T-helper 17 cell (primary cell): ENCODE measurements around the gene TMEM198. TPM values are rescaled to one million over a fixed set of nuclear protein-coding genes. Genes with fewer than 3 reads are reported as not detected.

Source experiments
- ATAC-seq: fragments of 150-1000 bp; cut with Tn5 transposase; 2 replicates; pipeline ENCODE4 v1.10.0; 2021; ENCODE audit warnings: mild to moderate bottlenecking, moderate library complexity
- DNase-seq, 3 donors: peaks; one replicate each; pipeline versions ENCODE4 v3.0.0 to v3.0.0-alpha.2; 2020 to 2021
- H3K9me3 ChIP-seq: one replicate; pipeline ENCODE4 v1.7.0; 2013; ENCODE audit warnings: low read length, mild to moderate bottlenecking; ENCODE audit not compliant: control insufficient read depth, poor library complexity, severe bottlenecking
- H3K27ac Mint-ChIP-seq: one replicate; pipeline ENCODE4 v1.8.0; 2022; ENCODE audit warnings: mild to moderate bottlenecking, moderate library complexity, mixed read lengths
- H3K27me3 Mint-ChIP-seq: one replicate; pipeline ENCODE4 v1.8.0; 2022; ENCODE audit warnings: mixed read lengths
- H3K36me3 Mint-ChIP-seq: one replicate; pipeline ENCODE4 v1.8.0; 2022; ENCODE audit warnings: low read depth, mixed read lengths
- H3K4me1 Mint-ChIP-seq: one replicate; pipeline ENCODE4 v1.8.0; 2022; ENCODE audit warnings: mild to moderate bottlenecking, mixed read lengths
- H3K4me3 Mint-ChIP-seq: one replicate; pipeline ENCODE4 v1.8.0; 2022; ENCODE audit warnings: mild to moderate bottlenecking, moderate library complexity, mixed read lengths
- total RNA-seq, 4 donors: library from RNA in 2 of 4; stranded (reverse) in 2 of 4; gene quantifications; one replicate each; pipeline ENCODE4 v1.2.3 and lab custom pipeline; 2022 to 2026

The TMEM198 gene
- total RNA-seq, 2 donors from 2014 or later, result 0.42 to 0.77 TPM

- DNase-seq, result no peak
- Mint-ChIP-seq H3K27me3 (peaks cover 23% of the 10 kb centered on the region), H3K36me3 (peaks cover 2% of the 10 kb centered on the region), H3K4me1 (peaks cover 11% of the 10 kb centered on the region), H3K27ac (no peak overlapping the region), H3K4me3 (no peak overlapping the region)
- ATAC-seq, result no peak
- no peaks in the 10 kb centered on the region for H3K9me3 ChIP-seq
Observed at GRCh38 chr2:219595256-219595655, 51.4 kb downstream of the TMEM198 start.

- Mint-ChIP-seq H3K27me3 (peaks cover 19% of the 10 kb centered on the region), H3K36me3 (peaks cover 8% of the 10 kb centered on the region), H3K4me1 (peaks cover 14% of the 10 kb centered on the region), H3K4me3 (peak overlapping the region; percentile 95), H3K27ac (peak overlapping the region; percentile 94)
- DNase-seq, result no peak
- ATAC-seq, result peak; percentile 3
- no peaks in the 10 kb centered on the region for H3K9me3 ChIP-seq
Observed at GRCh38 chr2:219596954-219597551, 53.2 kb downstream of the TMEM198 start.

- DNase-seq (peak; percentile 72 to 81 (median 79)), ATAC-seq (peak; percentile 91)
- peaks cover 14% of the 10 kb centered on the region for H3K27me3 Mint-ChIP-seq
- H3K9me3 ChIP-seq, result no peaks in the 10 kb centered on the region
- H3K4me1 Mint-ChIP-seq, result peaks cover 14% of the 10 kb centered on the region
- H3K4me3 Mint-ChIP-seq, result peak within 1 kb of the TSS; percentile 95
- H3K27ac Mint-ChIP-seq, result peak within 1 kb of the TSS; percentile 94
- H3K36me3 Mint-ChIP-seq, result peaks cover 12% of the 10 kb centered on the region
Observed at GRCh38 chr2:219597552-219598307, 53.9 kb downstream of the TMEM198 start, which contains the start of gene STK11IP. Gene STK11IP (plus strand): TSS chr2:219597857. CDS start chr2:219598120, 263 bp downstream.

GRCh38 chr2:219598308-219599078 lies 54.7 kb downstream of the TMEM198 start:
- Mint-ChIP-seq H3K27me3 (peaks cover 7% of the 10 kb centered on the region), H3K4me1 (peaks cover 14% of the 10 kb centered on the region), H3K36me3 (peaks cover 12% of the 10 kb centered on the region), H3K27ac (peak overlapping the region; percentile 94), H3K4me3 (peak overlapping the region; percentile 95)
- no peak for DNase-seq
- H3K9me3 ChIP-seq, result no peaks in the 10 kb centered on the region
- no peak for ATAC-seq

Other genes starting within 250 kb of the TMEM198 start
- 1 to 10 TPM in 1 of 2 donors, not detected in 1; 2.6 TPM for gene PTPRN, start 234.6 kb upstream of the TMEM198 start, total RNA-seq
- not detected for gene RESP18, start 211.3 kb upstream of the TMEM198 start, total RNA-seq
- 100 to 1,000 TPM in 1 of 2 donors, 10 to 100 TPM in 1; 81.3 to 107 TPM for gene DNPEP, start 156.1 kb upstream of the TMEM198 start, total RNA-seq
- not detected for gene DES, start 125.7 kb upstream of the TMEM198 start, total RNA-seq
- 1 to 10 TPM; 7.3 to 8.4 TPM for gene SPEG, start 109.2 kb upstream of the TMEM198 start, total RNA-seq
- 10 to 100 TPM; 25.1 to 27.2 TPM for gene GMPPA, start 45.1 kb upstream of the TMEM198 start, total RNA-seq
- under 1 TPM in 1 of 2 donors, not detected in 1; 0.13 TPM for gene ASIC4, start 29.5 kb upstream of the TMEM198 start, total RNA-seq
- 10 to 100 TPM in 1 of 2 donors, 1 to 10 TPM in 1; 9.4 to 10.4 TPM for gene CHPF, start 219 bp upstream of the TMEM198 start, total RNA-seq
- 1 to 10 TPM in 1 of 2 donors, under 1 TPM in 1; 0.67 to 1.1 TPM for gene OBSL1, start 27.5 kb downstream of the TMEM198 start, total RNA-seq
- not detected for gene INHA, start 28.3 kb downstream of the TMEM198 start, total RNA-seq
- gene STK11IP, start 53.8 kb downstream of the TMEM198 start, total RNA-seq, result 10 to 100 TPM; 35.8 to 40.6 TPM
- under 1 TPM in 1 of 2 donors, not detected in 1; 0.08 TPM for gene SLC4A3, start 83.6 kb downstream of the TMEM198 start, total RNA-seq